Stimulated activated CD4-positive, alpha-beta T cell treated with anti-CD3 and anti-CD28 coated beads, TNF-alpha, amount 100 ng/mL, for 4 hours (primary cell): Measurements from ENCODE around the gene GADD45GIP1.
A peak's percentile ranks its signal among the peaks of the same experiment; 100 is the strongest.
"Not testable (repeated sequence)": the region's sequence is repeated elsewhere in the genome, so short reads cannot be mapped to it uniquely, and the experiment has no call there.

Experiments
- DNase-seq, 3 experiments: peaks; one replicate each; pipeline ENCODE4 v3.0.0-alpha.2; 2020; ENCODE audit warnings: low read depth in 3 of 3

Gene GADD45GIP1

DNA sequence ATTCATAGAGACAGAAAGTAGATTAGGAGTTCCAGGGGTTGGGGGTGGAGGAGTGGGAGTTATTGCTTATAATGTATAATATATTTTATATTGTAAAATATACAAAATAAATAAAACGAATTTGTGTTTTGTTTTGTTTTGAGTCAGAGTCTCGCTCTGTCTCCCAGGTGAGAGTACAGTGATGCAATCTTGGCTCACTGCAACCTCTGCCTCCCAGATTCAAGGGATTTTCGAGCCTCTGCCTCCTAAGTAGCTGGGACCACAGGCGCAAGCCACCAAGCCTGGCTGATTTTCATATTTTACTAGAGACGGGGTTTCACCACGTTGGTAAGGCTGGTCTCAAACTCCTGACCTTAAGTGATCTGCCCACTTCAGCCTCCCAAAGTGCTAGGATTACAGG is 2.5 kb upstream of the GADD45GIP1 start:
- no peak for DNase-seq

DNA sequence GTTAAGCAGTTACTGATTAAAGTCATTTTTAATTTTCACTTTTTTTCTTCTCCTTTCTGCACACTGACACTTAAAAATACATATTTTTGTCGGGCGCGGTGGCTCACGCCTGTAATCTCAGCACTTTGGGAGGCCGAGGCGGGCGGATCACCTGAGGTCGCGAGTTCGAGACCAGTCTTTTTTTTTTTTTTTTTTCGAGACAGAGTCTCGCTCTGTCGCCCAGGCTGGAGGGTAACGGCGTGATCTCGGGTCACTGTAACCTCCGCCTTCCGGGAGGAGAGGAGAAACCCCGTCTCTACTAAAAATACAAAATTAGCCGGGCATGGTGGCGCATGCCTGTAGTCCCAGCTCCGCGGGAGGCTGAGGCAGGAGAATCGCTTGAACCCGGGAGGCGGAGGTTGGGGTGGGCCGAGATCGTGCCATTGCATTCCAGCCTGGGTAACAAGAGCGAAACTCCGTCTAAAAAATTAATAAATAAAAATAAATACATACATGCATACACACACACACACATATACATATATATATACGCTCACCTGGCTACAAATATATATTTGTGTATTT is 448 bp upstream of the GADD45GIP1 start:
- DNase-seq: not testable (repeated sequence)

DNA sequence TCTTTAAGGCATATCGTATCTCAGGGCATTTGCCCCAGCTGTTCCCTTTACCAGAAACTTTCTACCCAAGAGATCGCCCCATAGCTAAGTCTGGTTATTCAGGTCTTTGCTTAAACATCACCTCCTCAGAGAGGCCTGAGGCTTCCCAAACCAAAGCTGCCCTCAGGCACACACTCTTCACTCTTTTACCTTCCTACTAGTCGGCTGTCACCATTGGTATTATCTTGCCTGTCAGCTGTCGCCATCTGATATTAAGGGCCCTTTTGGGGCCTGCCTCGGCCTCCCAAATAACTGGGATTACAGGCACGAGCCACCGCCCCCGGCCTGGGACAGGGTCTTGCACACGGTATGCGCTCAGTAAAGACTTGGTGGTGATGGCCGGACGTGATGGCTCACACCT is 1.0 kb downstream of the GADD45GIP1 start:
- no peak for DNase-seq

DNA sequence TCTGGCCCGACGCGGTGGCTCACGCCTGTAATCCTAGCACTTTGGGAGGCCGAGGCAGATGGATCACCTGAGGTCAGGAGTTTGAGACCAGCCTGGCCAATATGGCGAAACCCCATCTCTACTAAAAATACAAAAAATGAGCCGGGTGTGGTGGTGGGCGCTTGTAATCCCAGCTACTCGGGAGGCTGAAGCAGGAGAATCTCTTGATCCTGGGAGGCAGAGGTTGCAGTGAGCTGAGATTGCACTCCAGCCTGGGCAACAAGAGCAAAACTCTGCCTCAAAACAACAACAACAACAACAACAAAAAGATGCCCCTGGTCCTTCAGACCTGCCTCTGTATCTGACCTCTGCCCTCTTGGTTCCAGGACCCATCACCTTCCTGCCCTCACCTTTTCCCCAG is 1.4 kb downstream of the GADD45GIP1 start:
- not testable (repeated sequence) for DNase-seq

DNA sequence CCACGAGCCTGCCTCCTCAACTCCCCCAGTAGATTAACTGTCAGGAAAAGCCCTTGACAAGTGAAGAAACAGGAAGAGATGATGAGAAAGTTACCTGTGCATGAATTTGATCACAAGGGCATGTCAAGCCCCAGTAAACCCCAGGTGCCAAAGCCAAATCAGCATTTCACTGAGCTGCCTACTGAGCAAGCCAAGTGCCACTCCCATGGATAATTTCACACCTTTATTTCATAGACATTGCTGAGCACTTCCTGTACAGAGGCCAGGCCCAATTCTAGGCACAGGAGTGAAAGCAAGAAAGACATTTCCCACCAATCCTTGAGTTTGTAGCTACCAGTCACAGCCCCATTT is 2.4 kb downstream of the GADD45GIP1 start:
- DNase-seq: no peak

DNA sequence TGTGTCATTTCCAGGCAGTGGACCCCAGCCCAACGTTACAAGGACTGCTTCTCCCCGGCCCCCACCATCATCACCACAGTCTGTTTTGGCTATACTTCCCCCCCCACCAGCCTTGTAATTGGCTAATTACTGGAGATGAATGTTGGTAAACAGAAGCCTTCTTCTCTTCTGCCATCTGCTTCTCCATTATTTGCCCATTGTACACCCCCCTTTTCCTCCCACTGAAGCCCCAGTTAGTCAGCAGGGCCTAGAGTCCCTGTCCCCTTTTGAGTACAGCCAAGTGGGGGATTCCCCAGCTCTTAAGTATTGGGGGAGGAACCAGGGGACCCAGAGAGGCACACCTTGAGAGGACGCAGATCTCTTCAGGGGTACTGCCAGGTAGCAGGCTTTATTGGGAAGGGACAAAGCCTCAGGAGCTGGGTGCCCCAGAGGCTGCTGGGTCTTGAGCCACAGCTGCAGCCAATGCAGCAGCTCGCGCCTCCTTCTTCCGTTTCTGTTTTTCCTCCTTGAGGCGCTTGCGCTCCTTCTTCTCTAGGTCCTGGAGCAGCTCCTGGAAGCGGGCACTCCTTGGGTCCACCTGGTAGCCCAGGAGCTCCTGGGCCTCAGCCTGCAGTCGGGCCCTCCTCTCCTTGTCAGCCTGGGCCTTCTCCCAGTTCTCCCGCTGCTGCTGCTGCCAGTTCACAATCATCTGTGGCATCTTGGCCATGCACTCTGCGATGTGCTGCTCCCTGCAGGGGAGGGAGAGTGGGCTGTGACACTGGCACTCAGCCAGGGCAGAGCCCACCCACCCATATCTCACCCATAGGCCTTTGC is 3.0 kb downstream of the GADD45GIP1 start:
- no peak for DNase-seq

DNA sequence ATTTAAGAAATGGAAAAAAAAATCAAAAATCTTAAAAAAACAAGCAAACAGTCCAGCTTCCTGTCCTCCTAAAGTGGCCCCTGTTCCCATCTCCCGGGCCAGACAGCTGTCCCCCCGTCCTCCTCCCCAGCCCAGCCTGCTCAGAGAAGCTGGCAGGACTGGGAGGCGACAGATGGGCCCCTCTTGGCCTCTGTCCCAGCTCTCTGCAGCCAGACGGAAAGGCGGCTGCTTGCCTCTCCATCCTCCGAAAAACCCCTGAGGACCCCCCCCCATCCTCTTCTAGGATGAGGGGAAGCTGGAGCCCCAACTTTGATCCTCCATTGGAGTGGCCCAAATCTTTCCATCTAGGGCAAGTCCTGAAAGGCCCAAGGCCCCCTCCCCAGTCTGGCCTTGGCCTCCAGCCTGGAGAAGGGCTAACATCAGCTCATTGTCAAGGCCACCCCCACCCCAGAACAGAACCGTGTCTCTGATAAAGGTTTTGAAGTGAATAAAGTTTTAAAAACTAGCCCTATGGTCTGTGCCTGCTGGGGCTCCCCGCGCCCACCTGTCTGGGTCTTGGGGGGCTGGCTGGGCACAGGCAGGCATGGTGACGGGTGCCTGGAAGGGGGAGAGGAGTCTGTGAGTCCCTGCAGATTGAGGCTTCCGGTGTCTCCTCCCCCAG is 3.8 kb downstream of the GADD45GIP1 start:
- DNase-seq: no peak

DNA sequence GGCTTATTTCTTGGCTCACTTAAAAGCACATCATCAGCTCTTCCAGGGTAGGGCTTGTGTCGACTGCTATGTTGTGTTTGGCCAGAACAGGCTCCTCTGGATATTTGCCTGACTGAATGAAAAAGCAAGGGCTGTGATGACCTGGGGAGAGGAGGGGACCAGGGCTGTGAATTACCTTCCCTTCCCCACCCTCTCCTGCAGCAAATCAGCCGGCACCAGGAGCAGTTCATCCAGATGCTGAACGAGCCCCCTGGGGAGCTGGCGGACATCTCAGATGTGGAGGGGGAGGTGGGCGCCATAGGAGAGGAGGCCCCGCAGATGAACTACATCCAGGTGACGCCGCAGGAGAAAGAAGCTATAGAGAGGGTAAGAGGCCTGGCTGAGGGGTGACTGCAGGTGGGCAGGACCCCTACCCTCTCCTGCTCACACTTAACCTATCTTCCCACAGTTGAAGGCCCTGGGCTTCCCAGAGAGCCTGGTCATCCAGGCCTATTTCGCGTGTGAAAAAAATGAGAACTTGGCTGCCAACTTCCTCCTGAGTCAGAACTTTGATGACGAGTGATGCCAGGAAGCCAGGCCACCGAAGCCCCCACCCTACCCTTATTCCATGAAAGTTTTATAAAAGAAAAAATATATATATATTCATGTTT is 4.4 kb downstream of the GADD45GIP1 start:
- DNase-seq: no peak

DNA sequence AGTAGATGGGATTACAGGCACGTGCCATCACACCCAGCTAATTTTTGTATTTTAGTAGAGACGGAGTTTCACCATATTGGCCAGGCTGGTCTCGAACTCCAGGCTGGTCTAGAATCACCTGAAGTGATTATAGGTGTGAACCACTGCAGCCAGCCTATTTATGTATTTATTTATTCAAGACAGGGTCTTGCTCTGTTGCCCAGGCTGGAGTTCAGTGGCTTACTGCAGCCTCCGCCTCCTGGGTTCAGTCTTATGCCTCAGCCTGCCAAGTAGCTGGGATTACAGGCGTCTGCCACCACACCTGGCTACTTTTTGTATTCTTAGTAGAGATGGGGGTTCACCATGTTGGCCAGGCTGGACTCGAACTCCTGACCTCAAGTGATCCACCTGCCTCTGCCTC is 5.0 kb downstream of the GADD45GIP1 start:
- not testable (repeated sequence) for DNase-seq

DNA sequence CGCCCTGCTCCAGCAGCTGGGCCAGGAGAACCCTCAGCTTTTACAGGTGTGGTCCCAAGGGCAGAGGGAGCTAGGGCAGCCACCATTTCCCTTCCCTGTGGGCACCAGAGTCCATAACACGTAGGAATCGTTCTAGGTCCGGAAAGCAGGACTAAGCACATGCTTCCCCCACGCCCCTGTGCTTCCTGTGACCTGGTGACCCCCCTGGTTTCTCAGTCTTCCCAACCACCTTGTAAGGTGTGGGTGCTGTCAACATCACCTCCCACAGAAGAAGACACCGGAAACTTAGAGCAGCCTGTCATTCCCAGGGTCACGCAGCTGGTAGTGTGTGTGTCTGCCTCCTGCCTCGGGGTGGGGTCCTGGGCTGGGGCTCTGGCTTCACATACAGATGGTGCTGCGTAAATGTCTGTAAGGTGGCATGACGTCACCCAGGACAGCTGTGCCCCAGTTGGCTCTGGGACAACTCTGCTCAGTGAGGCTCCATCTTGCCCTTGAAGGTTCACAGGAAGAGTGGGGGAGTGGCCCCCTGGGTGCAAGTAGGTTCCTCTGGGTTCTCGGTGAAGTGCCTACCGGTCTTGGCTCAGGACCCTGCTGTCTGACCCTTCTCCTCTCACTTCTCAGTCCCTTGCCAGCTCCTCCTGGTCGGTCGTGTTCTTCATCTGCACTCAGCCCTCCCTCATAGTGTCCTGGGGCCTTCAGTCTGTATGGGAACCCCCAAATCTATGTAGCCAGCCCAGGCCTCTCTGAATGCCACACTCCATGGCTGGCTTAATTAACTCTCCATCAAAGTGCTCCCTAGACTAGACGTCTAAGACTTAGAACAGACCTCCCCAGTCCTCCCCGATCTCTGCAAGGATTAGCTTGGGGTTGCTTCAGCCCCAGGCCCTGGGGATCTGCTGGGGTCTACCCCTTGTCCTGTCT is 7.4 kb downstream of the GADD45GIP1 start:
- no peak for DNase-seq

DNA sequence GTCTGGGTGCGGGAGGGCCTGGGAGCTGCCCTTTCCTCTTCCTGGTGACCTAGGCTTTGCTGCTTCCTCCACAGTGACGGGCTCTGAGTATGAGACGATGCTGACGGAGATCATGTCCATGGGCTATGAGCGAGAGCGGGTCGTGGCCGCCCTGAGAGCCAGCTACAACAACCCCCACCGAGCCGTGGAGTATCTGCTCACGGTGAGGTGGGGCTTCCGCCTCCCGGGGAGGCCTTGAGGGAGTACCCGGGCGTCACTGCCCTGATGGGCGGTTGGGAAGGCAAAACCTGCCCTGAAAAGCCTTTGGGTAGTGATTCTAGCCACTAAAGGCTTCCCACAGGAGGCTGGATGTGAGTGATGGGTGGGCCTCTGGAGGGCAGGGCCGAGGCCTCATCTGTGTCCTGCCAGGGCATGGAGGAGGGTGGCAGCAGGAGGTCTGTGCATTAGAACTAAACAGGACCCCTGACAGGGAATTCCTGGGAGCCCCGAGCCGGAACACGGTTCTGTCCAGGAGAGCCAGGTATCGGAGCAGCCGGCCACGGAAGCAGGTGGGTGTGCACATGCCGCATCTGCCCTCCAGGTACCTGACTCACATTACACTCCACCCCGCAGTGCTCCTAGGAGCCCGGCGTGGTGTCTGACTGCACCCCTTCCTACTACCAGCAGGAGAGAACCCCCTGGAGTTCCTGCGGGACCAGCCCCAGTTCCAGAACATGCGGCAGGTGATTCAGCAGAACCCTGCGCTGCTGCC is 8.2 kb downstream of the GADD45GIP1 start:
- no peak for DNase-seq

DNA sequence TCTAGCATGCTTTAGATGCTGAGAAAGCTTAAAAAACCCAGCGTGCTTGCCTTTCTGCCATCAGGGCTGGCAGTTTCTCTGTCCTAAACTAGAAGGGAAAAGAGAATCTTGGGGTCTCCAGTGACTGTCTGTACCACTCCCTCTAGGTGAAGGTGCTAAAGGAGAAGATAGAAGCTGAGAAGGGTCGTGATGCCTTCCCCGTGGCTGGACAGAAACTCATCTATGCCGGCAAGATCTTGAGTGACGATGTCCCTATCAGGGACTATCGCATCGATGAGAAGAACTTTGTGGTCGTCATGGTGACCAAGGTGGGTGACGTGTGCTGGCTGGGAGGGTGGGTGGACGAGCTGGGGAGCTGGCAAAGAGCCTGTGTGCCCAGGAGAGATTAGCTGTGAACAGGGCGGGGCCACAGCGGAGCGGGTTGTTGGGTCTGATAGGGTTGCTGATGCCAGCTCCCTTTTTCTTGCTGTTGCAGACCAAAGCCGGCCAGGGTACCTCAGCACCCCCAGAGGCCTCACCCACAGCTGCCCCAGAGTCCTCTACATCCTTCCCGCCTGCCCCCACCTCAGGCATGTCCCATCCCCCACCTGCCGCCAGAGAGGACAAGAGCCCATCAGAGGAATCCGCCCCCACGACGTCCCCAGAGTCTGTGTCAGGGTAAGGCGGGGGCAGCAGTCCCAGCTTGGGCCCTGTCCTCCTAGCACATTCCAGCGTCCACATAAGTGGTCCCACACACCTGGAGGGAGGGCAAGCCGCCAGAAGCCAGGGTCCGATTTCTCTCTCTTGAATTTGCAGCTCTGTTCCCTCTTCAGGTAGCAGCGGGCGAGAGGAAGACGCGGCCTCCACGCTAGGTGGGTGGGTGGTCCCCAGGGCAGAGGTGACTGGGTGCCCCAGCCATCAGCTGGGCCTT is 9.1 kb downstream of the GADD45GIP1 start:
- DNase-seq: no peak

DNA sequence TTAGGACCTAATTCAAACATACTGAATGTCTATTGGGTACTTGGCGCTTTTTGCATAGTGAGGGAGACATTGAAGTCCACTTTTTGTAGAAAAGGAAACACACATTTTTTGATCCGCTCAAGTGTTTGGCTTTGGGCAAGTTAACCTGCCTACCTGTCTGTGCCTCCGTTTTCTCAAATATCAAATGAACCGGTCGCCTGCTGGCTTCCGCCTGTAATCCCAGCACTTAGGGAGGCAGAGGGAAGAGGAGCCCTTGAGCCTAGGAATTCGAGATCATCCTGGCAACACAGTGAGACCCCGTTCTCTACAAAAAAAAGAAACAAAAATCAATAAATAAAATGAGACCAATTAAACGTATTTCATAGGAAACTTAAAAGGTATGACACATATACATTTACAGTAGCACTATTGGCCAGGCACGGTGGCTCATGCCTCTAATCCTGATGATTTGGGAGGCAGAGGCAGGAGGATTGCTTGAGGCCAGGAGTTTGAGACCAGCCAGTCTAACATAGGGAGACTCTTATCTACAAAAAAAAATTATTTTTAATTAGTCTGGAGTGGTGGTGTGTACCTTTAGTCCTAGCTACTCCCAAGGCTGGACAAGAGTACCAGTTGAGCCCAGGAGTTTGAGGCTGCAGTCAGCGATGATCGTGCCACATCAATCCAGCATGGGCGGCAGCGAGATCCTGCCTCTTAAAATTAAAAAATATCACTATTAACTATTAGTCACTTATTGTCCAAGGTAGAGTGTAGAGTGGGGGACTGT is 10.1 kb downstream of the GADD45GIP1 start:
- no peak for DNase-seq

DNA sequence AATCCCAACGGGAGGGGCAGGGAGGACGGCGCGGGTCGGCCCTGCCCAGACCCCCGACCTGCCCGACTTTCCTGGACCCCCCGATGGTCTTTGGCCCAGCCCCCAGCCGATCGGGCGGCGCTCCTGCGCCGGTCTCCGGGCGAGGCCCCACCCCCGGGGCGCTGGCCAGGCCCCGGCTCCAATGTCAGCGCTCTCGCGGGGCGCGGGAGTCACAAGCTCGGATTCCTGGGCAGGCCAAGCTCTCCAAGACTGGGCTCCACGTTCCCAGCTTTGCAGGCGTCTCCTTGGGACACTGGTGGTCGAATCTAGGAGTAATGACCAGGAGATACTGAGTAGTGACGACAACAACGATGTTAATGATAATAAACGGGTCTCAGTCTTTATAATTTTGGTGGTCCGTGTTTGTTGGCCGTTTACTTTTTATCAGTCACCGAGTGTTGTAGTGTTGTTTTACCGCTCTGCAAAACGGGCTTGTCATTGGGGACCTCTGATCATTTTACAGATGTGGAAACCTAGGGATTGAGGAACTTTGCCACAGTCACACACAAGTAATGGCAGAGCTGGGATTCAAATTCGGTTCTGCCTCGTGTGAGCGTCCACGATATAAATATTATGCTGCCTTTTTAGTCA is 10.8 kb downstream of the GADD45GIP1 start:
- peak in 1 of 3 experiments; percentile 38 for DNase-seq

DNA sequence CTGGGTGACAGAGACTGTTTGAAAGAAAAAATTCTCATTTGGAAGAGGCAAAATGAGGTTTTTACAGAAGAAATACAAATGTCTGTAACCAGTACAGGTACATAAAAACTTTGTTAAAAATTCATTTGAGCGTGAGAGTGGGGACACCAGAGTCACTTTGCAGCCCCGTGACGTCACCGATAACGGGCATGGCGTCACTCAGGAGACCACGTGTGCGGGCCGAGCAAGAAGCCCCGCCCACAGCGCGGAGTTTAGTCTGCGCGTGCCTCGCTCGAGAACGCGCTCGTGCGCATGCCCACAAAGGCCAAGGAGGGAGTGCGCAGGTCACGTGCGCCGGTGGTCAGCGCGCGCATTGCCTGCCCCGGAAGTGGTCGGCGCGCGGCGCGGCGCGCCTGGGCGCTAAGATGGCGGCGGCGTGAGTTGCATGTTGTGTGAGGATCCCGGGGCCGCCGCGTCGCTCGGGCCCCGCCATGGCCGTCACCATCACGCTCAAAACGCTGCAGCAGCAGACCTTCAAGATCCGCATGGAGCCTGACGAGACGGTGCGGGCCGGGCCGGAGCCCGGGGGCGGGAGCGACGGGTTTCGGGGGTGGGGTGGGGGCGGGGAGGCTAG is 11.4 kb downstream of the GADD45GIP1 start, which contains the start of gene RAD23A:
TSS of gene RAD23A (plus strand) at position 384 of the 613 bp plus-strand sequence. CDS start at position 471, 87 bp downstream.
- peak; percentile 96 to 98 (median 98) for DNase-seq

DNA sequence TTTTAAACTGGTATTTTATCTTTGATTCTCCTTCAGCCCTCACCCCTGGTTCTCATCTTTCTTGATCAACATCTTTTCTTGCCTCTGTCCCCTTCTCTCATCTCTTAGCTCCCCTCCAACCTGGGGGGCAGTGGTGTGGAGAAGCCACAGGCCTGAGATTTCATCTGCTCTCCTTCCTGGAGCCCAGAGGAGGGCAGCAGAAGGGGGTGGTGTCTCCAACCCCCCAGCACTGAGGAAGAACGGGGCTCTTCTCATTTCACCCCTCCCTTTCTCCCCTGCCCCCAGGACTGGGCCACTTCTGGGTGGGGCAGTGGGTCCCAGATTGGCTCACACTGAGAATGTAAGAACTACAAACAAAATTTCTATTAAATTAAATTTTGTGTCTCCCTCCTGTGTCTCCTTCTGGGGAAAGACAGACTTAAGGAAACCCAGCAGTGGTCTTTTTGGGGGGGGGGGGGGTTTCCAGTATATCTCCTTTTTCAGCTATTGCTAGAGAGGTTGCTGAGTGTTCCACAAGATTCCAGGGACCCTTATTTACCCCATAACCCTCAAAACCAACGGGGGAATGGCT is 12.8 kb downstream of the GADD45GIP1 start:
- DNase-seq: no peak

DNA sequence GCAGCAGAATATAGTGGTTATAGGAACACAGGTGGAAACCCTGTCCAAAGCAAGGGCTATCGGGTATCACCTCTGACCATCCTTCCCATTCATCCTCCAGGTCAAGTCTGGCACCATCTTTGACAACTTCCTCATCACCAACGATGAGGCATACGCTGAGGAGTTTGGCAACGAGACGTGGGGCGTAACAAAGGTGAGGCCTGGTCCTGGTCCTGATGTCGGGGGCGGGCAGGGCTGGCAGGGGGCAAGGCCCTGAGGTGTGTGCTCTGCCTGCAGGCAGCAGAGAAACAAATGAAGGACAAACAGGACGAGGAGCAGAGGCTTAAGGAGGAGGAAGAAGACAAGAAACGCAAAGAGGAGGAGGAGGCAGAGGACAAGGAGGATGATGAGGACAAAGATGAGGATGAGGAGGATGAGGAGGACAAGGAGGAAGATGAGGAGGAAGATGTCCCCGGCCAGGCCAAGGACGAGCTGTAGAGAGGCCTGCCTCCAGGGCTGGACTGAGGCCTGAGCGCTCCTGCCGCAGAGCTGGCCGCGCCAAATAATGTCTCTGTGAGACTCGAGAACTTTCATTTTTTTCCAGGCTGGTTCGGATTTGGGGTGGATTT is 13.5 kb downstream of the GADD45GIP1 start:
- no peak for DNase-seq
